GF-D8 (cell line): ENCODE results near the gene SLC34A1.

Experiments used
- DNase-seq: peaks from one replicate; lab custom pipeline; 2025; lab: John Stamatoyannopoulos, UW

SLC34A1 gene

DNA sequence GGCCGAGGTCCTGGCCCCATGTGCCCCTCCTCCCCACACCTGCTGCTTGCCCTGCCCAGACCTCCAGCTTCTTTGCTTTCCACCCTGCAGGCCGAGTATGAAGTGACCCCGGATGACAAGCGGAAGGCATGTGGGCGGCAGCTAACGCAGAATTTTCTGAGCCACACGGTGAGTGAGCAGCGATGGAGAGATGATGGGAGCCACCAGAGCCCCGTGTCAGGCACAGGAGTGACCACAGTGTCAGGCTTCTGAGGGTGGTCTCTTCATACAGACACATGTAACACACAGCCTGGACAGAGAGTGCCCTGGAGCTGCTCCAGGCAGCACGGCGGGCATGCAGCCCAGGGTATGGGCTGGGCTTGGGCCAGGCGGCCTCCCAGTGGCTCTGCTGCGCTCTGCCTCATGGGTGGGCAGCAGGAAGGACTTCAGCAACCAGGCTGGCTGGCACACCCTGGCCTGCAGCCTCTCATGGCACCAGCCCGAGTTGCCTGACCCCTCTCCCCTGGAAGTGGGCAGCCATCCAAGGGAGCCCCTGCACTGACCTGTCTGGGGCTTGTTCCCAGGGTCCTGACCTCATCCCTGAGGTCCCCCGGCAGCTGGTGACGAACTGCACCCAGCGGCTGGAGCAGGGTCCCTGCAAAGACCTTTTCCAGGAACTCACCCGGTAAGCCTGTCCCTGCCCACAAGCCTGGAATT, 48.1 kb downstream of the SLC34A1 start:
- DNase-seq: no peak

DNA sequence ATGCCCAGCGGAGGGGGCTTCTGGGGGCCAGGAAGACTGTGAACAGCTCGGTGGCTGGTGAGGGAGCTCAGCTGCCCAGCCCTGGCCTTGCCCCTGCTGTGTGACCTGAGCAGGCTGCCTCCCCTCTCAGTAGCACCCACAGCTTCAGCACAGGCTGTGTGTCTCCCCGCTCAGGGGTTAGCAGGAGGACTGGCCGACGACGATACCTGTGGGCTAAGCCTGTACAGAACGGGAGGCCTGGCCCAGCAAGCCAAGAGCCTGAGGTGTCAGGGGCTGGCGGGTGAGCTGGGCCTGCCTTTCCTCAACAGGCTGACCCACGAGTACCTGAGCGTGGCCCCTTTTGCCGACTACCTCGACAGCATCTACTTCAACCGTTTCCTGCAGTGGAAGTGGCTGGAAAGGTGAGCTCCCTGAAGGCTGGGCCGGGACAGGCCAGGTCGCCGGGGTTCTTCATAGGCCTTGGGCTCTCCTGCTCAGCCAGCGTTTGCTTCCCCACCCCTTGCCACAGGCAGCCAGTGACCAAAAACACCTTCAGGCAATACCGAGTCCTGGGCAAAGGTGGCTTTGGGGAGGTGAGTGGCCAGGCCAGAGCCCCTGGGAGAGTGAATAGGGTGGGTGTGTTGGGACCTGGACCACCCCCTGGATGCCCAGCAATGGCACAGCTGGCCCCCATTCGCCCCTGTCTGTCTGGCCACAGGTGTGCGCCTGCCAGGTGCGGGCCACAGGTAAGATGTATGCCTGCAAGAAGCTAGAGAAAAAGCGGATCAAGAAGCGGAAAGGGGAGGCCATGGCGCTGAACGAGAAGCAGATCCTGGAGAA, 48.8 kb downstream of the SLC34A1 start:
- no peak for DNase-seq

DNA sequence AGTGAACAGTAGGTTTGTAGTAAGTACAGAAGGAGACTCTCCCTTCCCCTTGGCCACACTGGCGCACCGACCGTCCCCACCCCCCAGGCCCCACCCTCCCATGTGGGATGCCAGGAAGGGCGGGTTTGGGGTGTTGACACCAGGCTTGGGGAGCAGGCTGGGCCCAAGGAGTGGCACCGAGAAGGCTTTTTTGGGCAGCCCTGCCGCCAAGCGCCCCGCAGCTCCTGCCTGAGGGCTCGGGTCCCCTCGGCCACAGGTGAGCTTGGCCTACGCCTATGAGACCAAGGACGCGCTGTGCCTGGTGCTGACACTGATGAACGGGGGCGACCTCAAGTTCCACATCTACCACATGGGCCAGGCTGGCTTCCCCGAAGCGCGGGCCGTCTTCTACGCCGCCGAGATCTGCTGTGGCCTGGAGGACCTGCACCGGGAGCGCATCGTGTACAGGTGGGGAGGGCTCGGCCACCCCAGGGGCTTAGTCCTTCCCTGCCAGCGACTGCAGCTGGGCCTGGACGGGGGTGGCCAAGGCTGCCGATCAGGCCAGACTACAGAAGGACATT, 49.5 kb downstream of the SLC34A1 start:
- no peak for DNase-seq

DNA sequence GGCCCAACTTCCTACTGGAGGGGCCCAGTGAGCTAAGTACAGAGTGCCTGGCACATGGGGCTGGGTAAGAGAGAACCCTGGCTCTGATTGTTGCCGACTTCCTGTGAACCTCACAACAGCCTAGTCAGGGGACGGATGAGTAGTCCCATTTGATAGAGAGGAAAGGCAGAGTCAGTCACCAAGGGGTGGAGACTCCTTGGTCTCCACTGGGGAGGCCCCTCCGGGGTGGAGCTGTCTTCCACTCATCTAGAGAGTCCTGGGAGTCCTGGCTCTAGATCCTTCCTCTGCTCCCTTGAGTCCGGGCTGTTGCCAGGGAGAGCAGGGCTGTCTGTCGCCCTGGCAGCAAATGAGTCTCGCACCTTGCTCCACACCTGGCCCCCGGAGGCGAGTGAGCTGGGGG, 50.2 kb downstream of the SLC34A1 start:
- DNase-seq: no peak

DNA sequence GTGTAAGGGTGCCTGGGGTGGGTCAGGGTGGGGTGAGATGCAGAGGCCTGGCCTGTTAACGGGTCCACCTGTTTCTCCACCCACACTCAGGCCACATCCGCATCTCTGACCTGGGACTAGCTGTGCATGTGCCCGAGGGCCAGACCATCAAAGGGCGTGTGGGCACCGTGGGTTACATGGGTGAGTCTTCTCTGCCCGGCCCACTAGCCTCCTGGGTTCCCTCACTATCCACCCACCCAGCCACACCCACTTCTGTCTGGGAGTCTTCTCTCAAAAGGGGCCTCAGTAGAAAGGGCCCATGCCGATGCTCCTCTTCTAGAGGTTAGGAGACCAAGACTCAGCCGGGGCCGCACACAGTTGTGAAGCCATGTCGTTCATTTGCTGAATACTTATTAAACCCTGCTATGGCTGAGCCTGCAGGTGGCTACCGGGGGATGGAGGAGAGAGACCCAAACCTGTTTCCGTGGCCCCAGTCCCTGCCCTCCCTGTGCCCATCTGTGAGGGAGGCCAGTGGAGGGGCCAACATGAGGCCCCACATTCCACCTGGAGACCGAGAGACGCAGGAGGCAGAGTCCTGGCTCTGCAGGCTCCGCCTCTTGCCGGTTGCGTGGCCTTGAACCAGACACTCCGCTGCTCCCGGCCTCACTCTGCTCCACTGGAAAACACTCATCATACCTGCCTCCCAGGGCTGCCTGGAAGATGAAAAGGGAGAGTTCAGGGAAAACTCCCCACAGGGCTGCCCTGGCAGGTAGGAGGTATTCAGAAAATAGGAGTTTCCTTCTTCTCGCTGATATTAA, 50.9 kb downstream of the SLC34A1 start:
- no peak for DNase-seq

DNA sequence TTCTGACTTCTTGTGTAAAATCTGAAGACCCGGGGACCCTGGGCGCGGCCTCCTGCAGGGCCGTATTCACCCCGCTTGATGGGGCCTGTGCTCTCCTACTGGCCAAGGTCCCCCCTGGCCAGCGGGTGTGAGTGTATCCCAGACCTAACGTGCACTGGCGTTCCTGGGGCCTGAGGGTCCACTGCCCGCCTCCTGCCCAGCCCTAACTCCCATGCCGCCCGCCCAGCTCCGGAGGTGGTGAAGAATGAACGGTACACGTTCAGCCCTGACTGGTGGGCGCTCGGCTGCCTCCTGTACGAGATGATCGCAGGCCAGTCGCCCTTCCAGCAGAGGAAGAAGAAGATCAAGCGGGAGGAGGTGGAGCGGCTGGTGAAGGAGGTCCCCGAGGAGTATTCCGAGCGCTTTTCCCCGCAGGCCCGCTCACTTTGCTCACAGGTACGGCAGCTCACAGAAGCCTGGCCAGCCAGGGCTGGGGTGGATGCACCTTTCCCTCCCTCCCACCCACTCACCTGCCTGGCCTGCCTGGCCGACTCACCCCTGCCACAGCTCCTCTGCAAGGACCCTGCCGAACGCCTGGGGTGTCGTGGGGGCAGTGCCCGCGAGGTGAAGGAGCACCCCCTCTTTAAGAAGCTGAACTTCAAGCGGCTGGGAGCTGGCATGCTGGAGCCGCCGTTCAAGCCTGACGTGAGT, 51.8 kb downstream of the SLC34A1 start:
- no peak for DNase-seq

DNA sequence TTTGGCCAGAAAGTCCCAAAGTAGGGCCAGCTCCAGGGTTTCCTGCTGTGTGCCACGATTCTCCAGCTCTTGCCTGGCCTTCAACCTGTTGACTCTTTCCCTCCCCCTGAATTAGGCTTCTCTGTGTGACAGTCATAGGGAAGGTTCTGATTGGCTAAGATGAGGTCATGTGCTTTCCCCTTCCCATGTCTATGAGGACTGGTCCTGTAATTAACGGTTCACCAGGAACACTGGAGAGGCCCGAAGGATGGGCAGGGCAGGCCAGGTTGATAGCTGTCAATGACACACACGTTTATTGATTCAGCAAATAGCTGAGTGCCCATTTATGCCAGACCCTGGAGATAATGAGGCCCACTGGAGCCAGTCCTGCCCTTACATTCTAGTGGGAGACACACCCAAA, 53.4 kb downstream of the SLC34A1 start:
- DNase-seq: no peak

DNA sequence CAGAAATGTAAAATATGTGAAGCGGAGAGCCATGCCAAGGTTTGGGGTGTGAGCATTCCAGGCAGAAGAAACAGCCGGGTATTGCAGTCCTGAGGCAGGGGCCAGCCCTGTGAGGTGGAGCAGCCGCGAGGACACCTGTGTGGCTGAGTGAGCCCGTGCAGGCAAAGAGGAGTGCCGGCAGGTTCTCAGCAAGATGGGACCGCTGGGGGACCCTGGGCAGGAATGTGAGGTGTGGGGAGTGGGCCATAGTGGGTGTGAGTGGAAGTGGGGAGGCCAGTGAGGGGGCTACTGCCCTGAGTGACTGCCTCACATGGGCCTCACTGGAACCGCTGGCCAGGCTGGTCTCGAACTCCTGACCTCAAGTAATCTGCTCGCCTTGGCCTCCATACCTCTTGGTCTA, 54.2 kb downstream of the SLC34A1 start:
- DNase-seq: no peak

DNA sequence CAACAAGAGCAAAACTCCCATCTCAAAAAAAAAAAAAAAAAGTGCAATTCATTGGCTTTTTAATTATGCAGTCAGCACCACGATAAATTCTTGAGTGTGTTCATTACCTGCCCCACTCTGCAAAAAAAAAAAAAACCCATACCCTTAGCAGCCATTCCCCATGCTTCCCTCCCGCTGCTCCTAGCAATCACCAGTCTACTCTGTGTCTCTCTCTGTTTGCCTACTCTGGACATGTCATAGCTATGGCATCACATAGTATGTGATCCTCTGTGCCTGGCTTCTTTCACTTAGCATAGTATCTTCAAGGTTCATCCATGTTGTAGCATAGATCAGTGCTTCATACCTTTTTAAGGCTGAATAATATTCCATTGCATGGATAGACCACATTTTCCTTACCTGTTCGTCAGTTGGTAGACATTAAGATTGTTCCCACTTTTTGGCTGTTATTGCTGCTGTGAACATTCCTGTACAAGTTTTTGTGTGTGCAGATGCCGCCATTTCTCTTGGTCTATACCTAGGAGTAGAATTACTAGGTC, 55.4 kb downstream of the SLC34A1 start:
- no peak for DNase-seq

DNA sequence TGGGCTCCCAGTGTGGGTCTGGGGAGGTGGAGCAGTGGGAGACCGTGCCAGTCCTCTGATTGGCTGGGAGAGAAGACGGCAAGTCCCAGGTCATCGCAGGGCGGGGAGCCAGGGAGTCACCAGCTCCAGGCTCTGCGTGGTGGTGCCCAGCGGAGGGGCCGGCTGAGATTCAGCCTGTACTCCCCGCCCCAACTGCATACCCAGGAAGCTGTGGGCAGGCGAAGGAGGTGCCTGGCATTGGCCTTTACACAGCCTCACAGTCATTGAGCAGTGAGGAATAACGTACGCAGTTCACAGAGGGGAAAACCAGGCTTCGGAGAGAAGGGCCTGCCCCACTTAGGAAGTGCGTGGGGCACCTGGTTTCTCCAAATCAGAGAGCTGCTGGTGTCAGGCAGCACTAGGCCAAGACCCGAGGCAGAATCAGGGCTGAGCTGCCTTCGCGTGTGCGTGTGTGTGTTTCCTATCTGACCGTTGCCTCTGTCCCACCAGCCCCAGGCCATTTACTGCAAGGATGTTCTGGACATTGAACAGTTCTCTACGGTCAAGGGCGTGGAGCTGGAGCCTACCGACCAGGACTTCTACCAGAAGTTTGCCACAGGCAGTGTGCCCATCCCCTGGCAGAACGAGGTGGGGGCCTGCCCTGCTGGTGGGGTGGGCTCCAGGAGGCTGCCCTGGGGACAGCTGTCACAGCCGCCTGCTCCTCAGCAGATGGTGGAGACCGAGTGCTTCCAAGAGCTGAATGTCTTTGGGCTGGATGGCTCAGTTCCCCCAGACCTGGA, 56.2 kb downstream of the SLC34A1 start:
- no peak for DNase-seq

DNA sequence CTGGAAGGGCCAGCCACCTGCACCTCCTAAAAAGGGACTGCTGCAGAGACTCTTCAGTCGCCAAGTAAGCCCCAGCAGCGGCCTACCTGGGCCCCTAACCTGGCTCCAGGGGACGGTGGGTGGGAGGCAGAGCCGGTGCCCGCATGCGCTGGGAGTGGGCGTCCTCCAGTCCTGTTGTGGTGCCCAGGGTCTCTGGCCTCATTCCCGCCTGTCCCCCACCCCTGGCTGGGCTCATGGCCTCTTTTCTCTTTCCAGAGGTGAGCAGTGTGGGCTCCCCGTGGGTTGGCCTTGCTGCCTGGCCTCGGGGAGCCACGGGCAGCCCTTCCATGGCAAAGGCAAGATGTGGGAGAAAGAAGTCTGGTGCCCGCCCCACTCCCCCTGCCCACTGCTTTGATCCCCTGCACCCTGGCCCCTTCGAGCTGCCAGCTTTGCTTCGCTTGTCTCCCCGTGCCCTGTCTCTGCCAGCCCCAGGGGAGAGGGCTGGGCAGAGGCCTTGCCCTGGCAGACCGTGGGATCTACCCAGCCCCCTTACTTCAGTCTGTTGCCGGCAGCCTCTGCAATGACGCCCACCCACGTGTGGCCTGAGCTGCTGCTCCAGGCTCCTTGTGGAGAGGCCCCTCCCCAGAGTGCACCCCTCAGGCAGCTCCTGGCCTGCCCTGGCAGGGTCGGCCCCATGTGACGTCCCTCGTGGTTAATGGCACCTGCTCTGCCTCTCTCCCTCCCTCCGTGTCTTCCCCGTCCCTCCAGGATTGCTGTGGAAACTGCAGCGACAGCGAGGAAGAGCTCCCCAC, 57.0 kb downstream of the SLC34A1 start:
- no peak for DNase-seq

DNA sequence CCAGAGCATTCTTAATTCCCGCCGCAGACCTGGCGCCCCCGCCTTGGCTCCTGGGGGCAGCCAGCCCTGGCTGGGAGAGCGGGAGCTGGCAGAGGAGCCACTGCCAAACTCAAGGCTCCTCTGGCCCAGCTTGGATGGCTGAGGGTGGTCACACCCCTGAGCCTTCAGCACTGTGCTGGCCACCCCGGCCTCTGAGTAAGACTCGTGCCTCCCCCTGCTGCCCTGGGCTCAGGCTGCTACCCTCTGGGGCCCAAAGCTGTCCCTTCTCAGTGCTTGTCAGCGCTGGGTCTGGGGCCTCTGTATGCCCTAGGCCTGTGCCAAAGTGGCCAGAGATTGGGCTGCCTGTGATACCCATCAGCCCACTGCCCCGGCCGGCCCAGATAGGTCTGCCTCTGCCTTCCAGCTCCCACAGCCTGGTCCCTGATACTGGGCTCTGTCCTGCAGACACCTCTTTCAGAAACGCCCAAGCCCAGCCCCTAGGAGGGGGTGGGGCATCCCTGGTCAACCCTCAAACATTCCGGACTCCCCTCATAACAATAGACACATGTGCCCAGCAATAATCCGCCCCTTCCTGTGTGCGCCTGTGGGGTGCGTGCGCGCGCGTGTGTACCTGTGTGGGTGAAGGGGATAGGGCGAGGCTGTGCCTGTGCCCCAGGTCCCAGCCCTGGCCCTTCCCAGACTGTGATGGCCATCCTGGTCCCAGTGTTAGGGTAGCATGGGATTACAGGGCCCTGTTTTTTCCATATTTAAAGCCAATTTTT, 58.0 kb downstream of the SLC34A1 start:
- no peak for DNase-seq

DNA sequence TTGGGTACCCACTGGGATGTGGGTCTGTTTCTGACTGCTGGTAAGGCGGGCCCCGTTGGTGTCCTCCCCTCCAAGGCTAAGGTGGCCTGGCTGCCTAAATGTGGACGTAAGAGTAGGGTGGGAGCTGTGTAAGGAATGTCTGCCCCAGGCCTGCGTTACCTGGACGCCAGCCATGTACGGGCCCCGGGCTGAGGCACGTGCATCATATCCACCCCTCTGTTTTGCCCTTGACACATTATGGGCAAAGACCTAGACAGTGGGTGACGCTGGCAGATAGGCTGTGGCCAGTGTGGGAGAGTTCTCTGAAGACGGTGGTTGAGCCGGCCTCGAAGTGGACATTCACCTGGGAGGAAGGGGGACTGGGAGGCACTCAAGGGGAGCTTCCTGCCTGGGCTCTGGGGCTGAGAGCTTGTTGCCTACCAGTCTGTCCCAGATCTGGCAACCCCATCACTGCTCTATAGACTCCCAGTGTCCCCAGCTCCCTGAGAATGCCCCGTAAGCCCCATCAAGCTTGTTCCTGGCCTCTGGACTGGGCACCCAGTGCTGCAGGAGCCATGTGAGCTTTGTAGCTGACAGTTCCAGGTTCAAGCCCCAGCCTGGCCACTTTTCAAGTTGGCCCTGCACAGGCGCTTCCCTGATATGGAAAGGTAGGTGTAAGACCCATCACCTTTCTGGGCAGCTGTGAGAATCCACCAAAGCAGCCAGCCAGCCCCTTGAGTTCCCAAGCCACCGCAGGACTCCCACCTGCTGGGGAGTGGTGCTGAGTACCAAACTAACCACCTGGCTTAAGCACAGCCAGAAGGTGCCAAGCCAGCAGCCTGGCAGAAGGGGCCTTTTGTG, 59.1 kb downstream of the SLC34A1 start:
- no peak for DNase-seq

DNA sequence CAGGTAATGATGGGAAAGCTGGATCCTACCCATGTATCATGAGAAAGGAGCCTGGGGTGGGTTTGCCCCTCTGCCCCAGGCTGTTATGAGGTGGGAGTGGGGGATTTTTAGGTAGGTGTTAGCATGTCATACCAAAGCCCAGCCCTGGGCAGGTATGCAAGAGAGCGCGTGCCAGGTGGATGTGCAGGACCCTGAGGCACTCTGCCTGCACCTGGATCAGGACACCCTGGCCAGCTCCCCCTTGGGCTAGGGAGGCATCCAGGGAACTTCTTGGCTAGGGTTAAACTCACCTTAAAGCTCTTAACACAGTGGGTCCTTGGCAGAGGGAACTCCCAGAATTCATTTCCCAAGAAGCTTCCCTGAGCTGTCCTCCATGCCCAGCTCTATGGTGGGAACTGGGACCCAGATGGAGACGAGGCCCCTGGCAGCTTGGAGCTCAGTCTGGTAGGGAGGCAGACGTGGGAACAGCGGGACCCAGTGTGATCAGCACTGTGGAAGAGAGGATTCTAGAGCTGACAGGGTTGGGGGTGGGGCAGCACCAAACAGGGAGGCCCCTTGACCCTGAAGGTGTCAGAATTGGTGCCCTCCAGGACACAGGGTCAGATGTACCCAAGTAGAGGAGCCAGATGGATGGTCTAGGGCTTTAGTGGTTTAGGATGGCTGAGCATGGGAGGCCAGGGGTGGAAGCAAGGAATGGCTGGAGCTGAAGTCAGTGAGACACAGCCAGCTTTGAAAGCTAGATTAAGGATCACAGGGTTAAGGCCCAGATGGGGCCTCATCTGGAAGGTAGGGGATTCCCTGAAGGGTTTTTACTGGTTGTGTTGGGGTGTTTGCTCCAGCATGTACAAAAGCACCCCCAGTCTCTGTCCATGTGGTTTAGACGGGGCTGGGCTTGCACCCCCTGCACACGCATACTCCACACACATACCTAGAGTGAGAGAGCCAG, 60.1 kb downstream of the SLC34A1 start:
- no peak for DNase-seq

DNA sequence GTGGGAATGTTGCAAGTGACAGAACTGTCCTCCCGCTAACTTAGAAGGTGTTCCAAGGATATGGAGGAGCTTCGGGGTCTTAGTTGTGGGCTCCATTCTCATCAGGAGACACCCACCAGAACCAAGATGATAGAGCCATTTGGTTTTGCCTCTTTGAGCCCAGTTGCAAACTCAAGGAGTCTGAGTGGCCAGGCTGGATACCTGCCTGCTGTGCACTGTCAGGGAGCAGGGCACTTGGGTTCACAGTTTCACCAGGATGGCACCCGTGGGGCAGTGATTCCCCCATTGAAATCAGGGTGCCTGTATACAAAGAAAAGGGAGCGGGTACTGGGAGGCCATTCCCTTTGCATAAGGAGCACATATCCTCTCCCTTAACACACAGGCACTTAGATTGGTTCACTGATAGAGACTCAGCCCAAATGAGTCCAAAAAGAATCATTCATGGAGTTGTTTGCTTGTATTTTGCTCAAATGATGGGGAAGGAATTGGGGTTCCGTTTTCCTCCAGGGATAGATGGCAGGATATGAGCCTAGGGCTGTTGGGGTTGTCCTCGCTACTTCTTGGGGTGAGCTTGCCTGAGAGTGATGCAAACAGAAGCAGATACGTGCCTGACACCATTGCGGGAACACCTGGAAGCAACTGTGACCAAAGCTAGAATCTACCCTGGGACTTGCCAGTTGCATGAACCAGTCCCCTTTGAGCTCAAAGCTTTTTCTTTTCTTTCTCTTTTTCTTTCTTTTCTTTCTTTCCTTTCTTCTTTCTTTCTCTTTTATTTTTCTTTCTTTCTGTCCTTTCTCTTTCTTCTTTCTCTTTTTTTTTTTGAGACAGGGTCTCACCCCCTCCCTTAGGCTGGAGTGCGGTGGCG, 61.0 kb downstream of the SLC34A1 start:
- no peak for DNase-seq

DNA sequence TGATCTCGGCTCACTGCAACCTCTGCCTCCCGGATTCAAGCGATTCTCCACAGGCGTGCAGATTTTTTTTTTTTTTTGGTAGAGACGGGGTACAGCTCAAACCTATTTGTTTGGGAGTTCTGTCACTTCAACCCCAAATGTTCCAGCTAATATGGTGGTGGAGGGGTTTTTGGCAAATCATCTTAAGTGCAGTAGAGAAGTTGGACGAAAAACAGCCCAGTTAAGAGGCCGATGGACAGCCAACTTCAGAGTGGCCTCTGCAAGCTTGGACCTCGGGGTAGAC, 61.6 kb downstream of the SLC34A1 start:
- DNase-seq: no peak
